Measurements from ENCODE around the gene OR10AD1. TPM values are rescaled to one million over a fixed set of nuclear protein-coding genes. Genes with fewer than 3 reads are reported as not detected.

Gene OR10AD1
- polyA plus RNA-seq, 1 donor (not counting 4 experiments of a cell fraction or from before 2014, with no cell fraction given), result not detected

DNA sequence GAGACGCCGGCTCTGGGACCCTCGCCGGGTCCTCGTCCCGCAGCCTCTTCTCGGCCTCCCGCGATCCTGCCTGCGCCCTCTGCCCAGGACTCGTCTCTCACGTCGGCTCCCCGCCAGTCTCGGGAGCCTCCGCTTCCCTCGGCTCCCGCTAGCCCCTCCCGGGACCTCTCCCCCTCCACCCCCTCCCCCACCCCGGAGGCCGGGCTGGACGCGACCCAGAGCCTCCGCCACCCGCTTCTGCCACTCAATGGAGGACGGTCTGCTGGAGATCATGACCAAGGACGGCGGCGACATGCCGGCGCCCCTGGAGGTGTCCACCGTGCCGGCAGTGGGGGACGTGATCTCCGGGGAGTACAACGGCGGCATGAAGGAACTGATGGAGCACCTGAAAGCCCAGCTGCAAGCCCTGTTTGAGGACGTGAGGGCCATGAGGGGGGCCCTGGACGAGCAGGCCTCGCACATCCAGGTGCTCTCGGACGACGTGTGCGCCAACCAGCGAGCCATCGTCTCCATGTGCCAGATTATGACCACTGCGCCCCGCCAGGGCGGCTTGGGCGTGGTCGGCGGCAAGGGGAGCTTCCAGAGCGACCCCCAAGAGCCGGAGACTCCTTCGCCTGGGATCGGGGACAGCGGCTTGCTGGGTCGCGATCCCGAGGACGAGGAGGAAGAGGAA, 19.1 kb downstream of the OR10AD1 start:
- Histone ChIP-seq H3K4me2 (ENCODE audit: control insufficient read depth, extremely low read depth, insufficient read depth, low read depth, low read length) (peak overlapping the region; percentile 74), H3K27me3 (ENCODE audit: control insufficient read depth, extremely low read depth, insufficient read depth, low read length) (peaks cover 56% of the 10 kb centered on the region), H4K20me1 (ENCODE audit: control insufficient read depth, extremely low read depth, insufficient read depth, low read length) (no peaks in the 10 kb centered on the region), H3K27ac (ENCODE audit: control insufficient read depth, insufficient read depth, low read length) (no peak overlapping the region), H3K4me3 (ENCODE audit: control insufficient read depth in 2 of 3, extremely low read depth in 1 of 3, insufficient read depth in 2 of 3, low read depth in 1 of 3, low read length in 3 of 3) (peak overlapping the region; percentile 55 to 78 (median 64)), H2AFZ (ENCODE audit: control insufficient read depth, low read length) (peak overlapping the region; percentile 90), H3K36me3 (ENCODE audit: control insufficient read depth in 2 of 2, extremely low read depth in 1 of 2, insufficient read depth in 2 of 2, low read length in 2 of 2) (no peaks in the 10 kb centered on the region), H3K79me2 (ENCODE audit: control insufficient read depth, insufficient read depth, low read length) (no peaks in the 10 kb centered on the region), H3K9ac (ENCODE audit: control insufficient read depth, extremely low read depth, insufficient read depth, low read length) (no peak overlapping the region), H3K9me3 (ENCODE audit: control insufficient read depth, low read depth, low read length) (no peaks in the 10 kb centered on the region), H3K9me1 (ENCODE audit: control insufficient read depth, extremely low read depth, insufficient read depth, low read length) (no peaks in the 10 kb centered on the region), H3K4me1 (ENCODE audit: control insufficient read depth, extremely low read depth, insufficient read depth, low read length) (peaks cover 14% of the 10 kb centered on the region)
- no peak for FAIRE-seq
- DNase-seq (ENCODE audit: low read depth, low spot score), result no peak
- dilution Hi-C loops (cut with MboI; ENCODE audit: extremely low pct_ligation_motif_present, low sequenced_read_pairs), result no loop called here
- TF ChIP-seq EZH2 (IDR thresholded peaks at IDR 0.05; ENCODE audit: low read length), result no peak
- TF ChIP-seq, protein P1, sequence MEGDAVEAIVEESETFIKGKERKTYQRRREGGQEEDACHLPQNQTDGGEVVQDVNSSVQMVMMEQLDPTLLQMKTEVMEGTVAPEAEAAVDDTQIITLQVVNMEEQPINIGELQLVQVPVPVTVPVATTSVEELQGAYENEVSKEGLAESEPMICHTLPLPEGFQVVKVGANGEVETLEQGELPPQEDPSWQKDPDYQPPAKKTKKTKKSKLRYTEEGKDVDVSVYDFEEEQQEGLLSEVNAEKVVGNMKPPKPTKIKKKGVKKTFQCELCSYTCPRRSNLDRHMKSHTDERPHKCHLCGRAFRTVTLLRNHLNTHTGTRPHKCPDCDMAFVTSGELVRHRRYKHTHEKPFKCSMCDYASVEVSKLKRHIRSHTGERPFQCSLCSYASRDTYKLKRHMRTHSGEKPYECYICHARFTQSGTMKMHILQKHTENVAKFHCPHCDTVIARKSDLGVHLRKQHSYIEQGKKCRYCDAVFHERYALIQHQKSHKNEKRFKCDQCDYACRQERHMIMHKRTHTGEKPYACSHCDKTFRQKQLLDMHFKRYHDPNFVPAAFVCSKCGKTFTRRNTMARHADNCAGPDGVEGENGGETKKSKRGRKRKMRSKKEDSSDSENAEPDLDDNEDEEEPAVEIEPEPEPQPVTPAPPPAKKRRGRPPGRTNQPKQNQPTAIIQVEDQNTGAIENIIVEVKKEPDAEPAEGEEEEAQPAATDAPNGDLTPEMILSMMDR (optimal IDR thresholded peaks at IDR 0.05 in 1 of 3, IDR thresholded peaks at IDR 0.05 in 1 of 3, conservative IDR thresholded peaks at IDR 0.05 in 1 of 3; ENCODE audit: extremely low read depth in 1 of 3, insufficient read depth in 2 of 3, low read length in 3 of 3), result no peak

DNA sequence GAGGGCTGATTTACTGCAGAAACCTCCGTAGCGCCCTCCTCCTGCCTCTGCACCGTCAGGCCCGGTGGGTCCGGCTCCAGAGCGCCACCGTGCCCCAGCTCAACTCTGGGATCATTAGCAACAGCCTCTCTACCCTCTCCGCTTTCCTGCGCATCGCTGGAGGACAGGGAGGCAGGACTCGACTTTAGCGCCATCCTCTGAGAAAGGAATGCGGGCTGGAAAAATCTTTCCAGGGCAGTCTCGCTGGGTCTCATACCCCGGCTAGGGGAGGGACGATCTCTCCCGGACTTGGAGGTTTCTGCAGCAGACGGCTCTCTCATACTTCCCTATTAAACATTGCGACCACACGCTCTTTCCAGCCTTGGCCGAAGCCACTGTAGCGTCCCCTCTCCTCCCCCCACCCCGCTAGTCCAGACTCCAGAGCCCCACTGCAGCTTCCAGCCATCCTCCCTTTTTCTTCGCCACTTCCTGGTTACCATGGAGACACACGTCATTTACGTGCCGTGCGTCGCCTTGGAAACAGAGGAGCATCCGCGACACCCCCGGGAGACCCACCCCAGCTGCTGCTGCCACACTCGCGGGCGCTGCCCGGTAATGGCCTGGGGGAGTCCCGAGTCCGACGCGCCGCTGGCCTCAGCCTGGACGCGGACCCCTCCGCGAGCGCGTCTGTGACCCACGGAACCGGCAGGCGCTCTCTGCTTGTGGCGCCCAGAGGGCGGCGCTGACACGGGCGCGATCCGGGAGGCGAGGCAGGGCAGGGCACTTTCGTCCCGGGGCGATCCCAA, 19.8 kb downstream of the OR10AD1 start, which contains the start of gene CCDC184:
TSS of gene CCDC184 (plus strand) at position 554 of the 785 bp plus-strand sequence. CDS start 479 bp downstream, outside the sequence.
- Histone ChIP-seq H3K9me1 (ENCODE audit: control insufficient read depth, extremely low read depth, insufficient read depth, low read length) (no peaks in the 10 kb centered on the region), H3K36me3 (ENCODE audit: control insufficient read depth in 2 of 2, extremely low read depth in 1 of 2, insufficient read depth in 2 of 2, low read length in 2 of 2) (no peaks in the 10 kb centered on the region), H3K9me3 (ENCODE audit: control insufficient read depth, low read depth, low read length) (no peaks in the 10 kb centered on the region), H3K4me3 (ENCODE audit: control insufficient read depth in 2 of 3, extremely low read depth in 1 of 3, insufficient read depth in 2 of 3, low read depth in 1 of 3, low read length in 3 of 3) (peak within 1 kb of the TSS; percentile 55 to 78 (median 64)), H3K4me1 (ENCODE audit: control insufficient read depth, extremely low read depth, insufficient read depth, low read length) (peaks cover 14% of the 10 kb centered on the region), H3K9ac (ENCODE audit: control insufficient read depth, extremely low read depth, insufficient read depth, low read length) (peak within 1 kb of the TSS; percentile 9), H3K4me2 (ENCODE audit: control insufficient read depth, extremely low read depth, insufficient read depth, low read depth, low read length) (peak within 1 kb of the TSS; percentile 74), H3K27me3 (ENCODE audit: control insufficient read depth, extremely low read depth, insufficient read depth, low read length) (peaks cover 56% of the 10 kb centered on the region), H2AFZ (ENCODE audit: control insufficient read depth, low read length) (peak within 1 kb of the TSS; percentile 90), H3K27ac (ENCODE audit: control insufficient read depth, insufficient read depth, low read length) (no peak within 1 kb of the TSS), H4K20me1 (ENCODE audit: control insufficient read depth, extremely low read depth, insufficient read depth, low read length) (no peaks in the 10 kb centered on the region), H3K79me2 (ENCODE audit: control insufficient read depth, insufficient read depth, low read length) (no peaks in the 10 kb centered on the region)
- dilution Hi-C loops (cut with MboI; ENCODE audit: extremely low pct_ligation_motif_present, low sequenced_read_pairs), result no loop called here
- FAIRE-seq, result no peak
- DNase-seq (ENCODE audit: low read depth, low spot score), result no peak
- TF ChIP-seq, protein P1 (optimal IDR thresholded peaks at IDR 0.05 in 1 of 3, IDR thresholded peaks at IDR 0.05 in 1 of 3, conservative IDR thresholded peaks at IDR 0.05 in 1 of 3; ENCODE audit: extremely low read depth in 1 of 3, insufficient read depth in 2 of 3, low read length in 3 of 3), result peak; percentile 12 to 63 (median 54)
- no peak for TF ChIP-seq EZH2 (IDR thresholded peaks at IDR 0.05; ENCODE audit: low read length)

All from keratinocyte (primary cell).